ENCODE results near the gene ARF1.

- TF ChIP-seq CTCF (IDR thresholded peaks at IDR 0.05) (no peak), POLR2A (IDR thresholded peaks at IDR 0.05) (no peak), POLR2AphosphoS5 (IDR thresholded peaks at IDR 0.05; ENCODE audit: insufficient read depth in 1 of 2, low read depth in 1 of 2) (no peak)
Observed at GRCh38 chr1:228048659-228049298, 33.7 kb upstream of the ARF1 start.
